Activated T-cell treated with anti-CD3 and anti-CD28 coated beads, Interleukin-2, amount 50 U/mL, for 72 hours (primary cell): ENCODE results near the gene EPYC. TPM values are rescaled to one million over a fixed set of nuclear protein-coding genes. Genes with fewer than 3 reads are reported as not detected.

Source experiments
- ATAC-seq, 2 donors: fragments of 150-1000 bp; cut with Tn5 transposase; replicated peaks in 1 of 2; 2 replicates each; pipeline ENCODE4 v1.10.0; 2021; ENCODE audit warnings: moderate library complexity in 2 of 2, mild to moderate bottlenecking in 1 of 2
- DNase-seq, 2 donors: peaks; one replicate each; pipeline ENCODE4 v3.0.0; 2021 to 2022; ENCODE audit warnings: mixed read lengths in 1 of 2
- H3K27ac Mint-ChIP-seq: one replicate; pipeline ENCODE4 v1.8.0; 2022; ENCODE audit warnings: mild to moderate bottlenecking, moderate library complexity, mixed read lengths
- H3K27me3 Mint-ChIP-seq: one replicate; pipeline ENCODE4 v1.8.0; 2022; ENCODE audit warnings: low read depth, mixed read lengths
- H3K36me3 Mint-ChIP-seq, 2 donors: one replicate each; pipeline ENCODE4 v1.8.0; 2022; ENCODE audit warnings: mixed read lengths in 2 of 2, mild to moderate bottlenecking in 1 of 2; ENCODE audit not compliant: insufficient read depth in 2 of 2
- H3K4me1 Mint-ChIP-seq: one replicate; pipeline ENCODE4 v1.8.0; 2022; ENCODE audit warnings: low read depth, mixed read lengths
- H3K4me3 Mint-ChIP-seq, 2 donors: one replicate each; pipeline ENCODE4 v1.8.0; 2022; ENCODE audit warnings: mild to moderate bottlenecking in 2 of 2, mixed read lengths in 2 of 2, moderate library complexity in 2 of 2
- H3K9me3 Mint-ChIP-seq, 2 donors: one replicate each; pipeline ENCODE4 v1.8.0; 2022; ENCODE audit warnings: mixed read lengths in 2 of 2
- total RNA-seq, 2 donors: library from RNA; stranded (reverse); gene quantifications; one replicate each; pipeline ENCODE4 v1.2.3, GENCODE V29; 2022

EPYC gene
- total RNA-seq, 2 donors from 2014 or later, result not detected

GRCh38 chr12:90984114-90984513 lies 20.7 kb downstream of the EPYC start:
- Mint-ChIP-seq H3K9me3 (peaks cover 0 to 2% of the 10 kb centered on the region in 2 donors), H3K27ac (no peak overlapping the region), H3K4me3 (no peak overlapping the region), H3K36me3 (peaks cover 0 to 2% of the 10 kb centered on the region in 2 donors), H3K4me1 (no peaks in the 10 kb centered on the region), H3K27me3 (peaks cover 6% of the 10 kb centered on the region)
- no peak for ATAC-seq
- DNase-seq, result no peak

- DNase-seq (no peak), ATAC-seq (no peak)
- Mint-ChIP-seq H3K4me1 (no peaks in the 10 kb centered on the region), H3K27ac (no peak overlapping the region), H3K9me3 (peaks cover 0 to 2% of the 10 kb centered on the region in 2 donors), H3K4me3 (no peak overlapping the region), H3K36me3 (peaks cover 0 to 2% of the 10 kb centered on the region in 2 donors), H3K27me3 (peaks cover 6% of the 10 kb centered on the region)
Measured at GRCh38 chr12:90982170-90982569, 22.6 kb downstream of the EPYC start.

- no peaks in the 10 kb centered on the region for H3K36me3 Mint-ChIP-seq
- DNase-seq, result no peak
- no peak for ATAC-seq
- H3K4me3 Mint-ChIP-seq, result no peak overlapping the region
- H3K9me3 Mint-ChIP-seq, result no peaks in the 10 kb centered on the region
- no peaks in the 10 kb centered on the region for H3K4me1 Mint-ChIP-seq
- H3K27ac Mint-ChIP-seq, result no peak overlapping the region
- peaks cover 6% of the 10 kb centered on the region for H3K27me3 Mint-ChIP-seq
Measured at GRCh38 chr12:90979951-90980350, 24.8 kb downstream of the EPYC start.

GRCh38 chr12:90979019-90979418 lies 25.8 kb downstream of the EPYC start:
- no peak for ATAC-seq
- H3K36me3 Mint-ChIP-seq, result no peaks in the 10 kb centered on the region
- H3K27ac Mint-ChIP-seq, result no peak overlapping the region
- H3K27me3 Mint-ChIP-seq, result peaks cover 13% of the 10 kb centered on the region
- no peaks in the 10 kb centered on the region for H3K4me1 Mint-ChIP-seq
- no peaks in the 10 kb centered on the region for H3K9me3 Mint-ChIP-seq
- DNase-seq, result no peak
- no peak overlapping the region for H3K4me3 Mint-ChIP-seq

GRCh38 chr12:90978117-90978770 lies 26.5 kb downstream of the EPYC start:
- ATAC-seq (peak in 1 of 2 donors; percentile 53), DNase-seq (no peak)
- Mint-ChIP-seq H3K4me3 (no peak overlapping the region), H3K36me3 (no peaks in the 10 kb centered on the region), H3K4me1 (no peaks in the 10 kb centered on the region), H3K27ac (peak overlapping the region; percentile 20), H3K27me3 (peaks cover 8% of the 10 kb centered on the region), H3K9me3 (no peaks in the 10 kb centered on the region)

- Mint-ChIP-seq H3K27ac (no peak overlapping the region), H3K4me1 (no peaks in the 10 kb centered on the region), H3K9me3 (no peaks in the 10 kb centered on the region), H3K36me3 (no peaks in the 10 kb centered on the region), H3K27me3 (peaks cover 8% of the 10 kb centered on the region), H3K4me3 (no peak overlapping the region)
- ATAC-seq, result no peak
- no peak for DNase-seq
Measured at GRCh38 chr12:90977224-90977623, 27.5 kb downstream of the EPYC start.

- Mint-ChIP-seq H3K27me3 (peaks cover 8% of the 10 kb centered on the region), H3K4me1 (no peaks in the 10 kb centered on the region), H3K4me3 (no peak overlapping the region), H3K36me3 (no peaks in the 10 kb centered on the region), H3K27ac (no peak overlapping the region), H3K9me3 (no peaks in the 10 kb centered on the region)
- DNase-seq, result no peak
- no peak for ATAC-seq
Measured at GRCh38 chr12:90974286-90974685, 30.5 kb downstream of the EPYC start.

- H3K9me3 Mint-ChIP-seq, result no peaks in the 10 kb centered on the region
- no peak overlapping the region for H3K27ac Mint-ChIP-seq
- no peaks in the 10 kb centered on the region for H3K36me3 Mint-ChIP-seq
Measured at GRCh38 chr12:90972226-90972625, 32.5 kb downstream of the EPYC start.

GRCh38 chr12:90970911-90971310 lies 33.9 kb downstream of the EPYC start:
- DNase-seq (no peak), ATAC-seq (no peak)
- no peak overlapping the region for H3K4me3 Mint-ChIP-seq
- no peaks in the 10 kb centered on the region for H3K9me3 Mint-ChIP-seq
- no peak overlapping the region for H3K27ac Mint-ChIP-seq
- no peaks in the 10 kb centered on the region for H3K36me3 Mint-ChIP-seq
- H3K27me3 Mint-ChIP-seq, result peaks cover 8% of the 10 kb centered on the region
- no peaks in the 10 kb centered on the region for H3K4me1 Mint-ChIP-seq

More at GRCh38 chr12:90972226-90972625, 32.5 kb downstream of the EPYC start:
- Mint-ChIP-seq H3K4me1 (no peaks in the 10 kb centered on the region), H3K27me3 (peaks cover 8% of the 10 kb centered on the region), H3K4me3 (no peak overlapping the region)
- DNase-seq (no peak), ATAC-seq (no peak)

- Mint-ChIP-seq H3K9me3 (no peaks in the 10 kb centered on the region), H3K36me3 (no peaks in the 10 kb centered on the region), H3K4me1 (no peaks in the 10 kb centered on the region), H3K4me3 (no peak overlapping the region), H3K27ac (no peak overlapping the region), H3K27me3 (peaks cover 8% of the 10 kb centered on the region)
- ATAC-seq (no peak), DNase-seq (no peak)
Measured at GRCh38 chr12:90970471-90970870, 34.3 kb downstream of the EPYC start.

GRCh38 chr12:90969851-90970250 lies 34.9 kb downstream of the EPYC start:
- no peak overlapping the region for H3K27ac Mint-ChIP-seq
- no peaks in the 10 kb centered on the region for H3K4me1 Mint-ChIP-seq
- no peak for DNase-seq
- ATAC-seq, result no peak
- H3K36me3 Mint-ChIP-seq, result no peaks in the 10 kb centered on the region
- H3K4me3 Mint-ChIP-seq, result no peak overlapping the region
- peaks cover 8% of the 10 kb centered on the region for H3K27me3 Mint-ChIP-seq
- no peaks in the 10 kb centered on the region for H3K9me3 Mint-ChIP-seq

- peaks cover 4% of the 10 kb centered on the region for H3K27me3 Mint-ChIP-seq
- H3K4me3 Mint-ChIP-seq, result no peak overlapping the region
- no peak for ATAC-seq
- no peak for DNase-seq
- no peak overlapping the region for H3K27ac Mint-ChIP-seq
- no peaks in the 10 kb centered on the region for H3K4me1 Mint-ChIP-seq
- no peaks in the 10 kb centered on the region for H3K9me3 Mint-ChIP-seq
- no peaks in the 10 kb centered on the region for H3K36me3 Mint-ChIP-seq
Measured at GRCh38 chr12:90969346-90969745, 35.4 kb downstream of the EPYC start.

GRCh38 chr12:90965204-90965603 lies 39.6 kb downstream of the EPYC start:
- Mint-ChIP-seq H3K9me3 (no peaks in the 10 kb centered on the region), H3K4me3 (no peak overlapping the region), H3K27me3 (no peaks in the 10 kb centered on the region), H3K27ac (no peak overlapping the region), H3K4me1 (no peaks in the 10 kb centered on the region), H3K36me3 (no peaks in the 10 kb centered on the region)
- DNase-seq (no peak), ATAC-seq (no peak)

- Mint-ChIP-seq H3K36me3 (no peaks in the 10 kb centered on the region), H3K9me3 (no peaks in the 10 kb centered on the region), H3K4me1 (no peaks in the 10 kb centered on the region), H3K27ac (no peak overlapping the region), H3K4me3 (no peak overlapping the region), H3K27me3 (no peaks in the 10 kb centered on the region)
- DNase-seq (no peak), ATAC-seq (no peak)
Measured at GRCh38 chr12:90964616-90965015, 40.2 kb downstream of the EPYC start.
